Measurements from ENCODE around the gene DZIP1L.

The DZIP1L gene

GRCh38 chr3:138033202-138033691, 82.2 kb downstream of the DZIP1L start:
- no peak for ATAC-seq
- TF ChIP-seq TCF4 (CRISPR knock-in tag; IDR thresholded peaks at IDR 0.05; ENCODE audit: borderline replicate concordance) = no peak
- no peak for TF ChIP-seq OSR1 (CRISPR knock-in tag; IDR thresholded peaks at IDR 0.05)
- no peak for TF ChIP-seq BACH2 (CRISPR knock-in tag; IDR thresholded peaks at IDR 0.05; ENCODE audit: borderline replicate concordance)
- no peak for TF ChIP-seq ZNF70 (CRISPR knock-in tag; IDR thresholded peaks at IDR 0.05)
- TF ChIP-seq RARB (CRISPR knock-in tag; IDR thresholded peaks at IDR 0.05) = no peak
- TF ChIP-seq CSRNP3 (CRISPR knock-in tag; IDR thresholded peaks at IDR 0.05) = no peak
- TF ChIP-seq TOX (CRISPR knock-in tag; IDR thresholded peaks at IDR 0.05; ENCODE audit: borderline replicate concordance) = no peak
- TF ChIP-seq SNAI2 (CRISPR knock-in tag; IDR thresholded peaks at IDR 0.05) = no peak
- no peak for TF ChIP-seq ZNF8 (CRISPR knock-in tag; IDR thresholded peaks at IDR 0.05)
- TF ChIP-seq ZFP3 (CRISPR knock-in tag; IDR thresholded peaks at IDR 0.05) = no peak
- no peak for TF ChIP-seq ZNF565 (CRISPR knock-in tag; conservative IDR thresholded peaks at IDR 0.05; ENCODE audit: low read depth)
- TF ChIP-seq TSHZ2 (CRISPR knock-in tag; IDR thresholded peaks at IDR 0.05) = no peak
- no peak for TF ChIP-seq ZFP30 (CRISPR knock-in tag; IDR thresholded peaks at IDR 0.05)

GRCh38 chr3:138032567-138032966, 82.8 kb downstream of the DZIP1L start:
- no peak for TF ChIP-seq SNAI2 (CRISPR knock-in tag; IDR thresholded peaks at IDR 0.05)
- TF ChIP-seq POU6F1 (CRISPR knock-in tag; IDR thresholded peaks at IDR 0.05; ENCODE audit: borderline replicate concordance, low read depth) = no peak
- TF ChIP-seq ZNF565 (CRISPR knock-in tag; conservative IDR thresholded peaks at IDR 0.05; ENCODE audit: low read depth) = no peak
- TF ChIP-seq RARB (CRISPR knock-in tag; IDR thresholded peaks at IDR 0.05) = no peak
- no peak for TF ChIP-seq ESRRG (CRISPR knock-in tag; IDR thresholded peaks at IDR 0.05)
- no peak for TF ChIP-seq ZFP3 (CRISPR knock-in tag; IDR thresholded peaks at IDR 0.05)
- TF ChIP-seq ZNF8 (CRISPR knock-in tag; IDR thresholded peaks at IDR 0.05) = no peak
- TF ChIP-seq ISL1 (CRISPR knock-in tag; IDR thresholded peaks at IDR 0.05) = no peak
- no peak for TF ChIP-seq PATZ1 (CRISPR knock-in tag; IDR thresholded peaks at IDR 0.05; ENCODE audit: borderline replicate concordance)
- no peak for TF ChIP-seq ZC3H10 (CRISPR knock-in tag; IDR thresholded peaks at IDR 0.05)
- no peak for TF ChIP-seq ZNF70 (CRISPR knock-in tag; IDR thresholded peaks at IDR 0.05)
- TF ChIP-seq CSRNP3 (CRISPR knock-in tag; IDR thresholded peaks at IDR 0.05) = no peak
- TF ChIP-seq PPARA (CRISPR knock-in tag; IDR thresholded peaks at IDR 0.05; ENCODE audit: borderline replicate concordance) = no peak
- no peak for TF ChIP-seq OSR1 (CRISPR knock-in tag; IDR thresholded peaks at IDR 0.05)
- no peak for ATAC-seq

GRCh38 chr3:138031536-138031935, 83.9 kb downstream of the DZIP1L start:
- ATAC-seq = no peak
- TF ChIP-seq ZNF70 (CRISPR knock-in tag; IDR thresholded peaks at IDR 0.05) (no peak), ISL1 (CRISPR knock-in tag; IDR thresholded peaks at IDR 0.05) (no peak), PATZ1 (CRISPR knock-in tag; IDR thresholded peaks at IDR 0.05; ENCODE audit: borderline replicate concordance) (no peak), TSHZ2 (CRISPR knock-in tag; IDR thresholded peaks at IDR 0.05) (no peak), PPARA (CRISPR knock-in tag; IDR thresholded peaks at IDR 0.05; ENCODE audit: borderline replicate concordance) (no peak), ZNF8 (CRISPR knock-in tag; IDR thresholded peaks at IDR 0.05) (no peak), ESRRG (CRISPR knock-in tag; IDR thresholded peaks at IDR 0.05) (no peak), BACH2 (CRISPR knock-in tag; IDR thresholded peaks at IDR 0.05; ENCODE audit: borderline replicate concordance) (no peak), RARB (CRISPR knock-in tag; IDR thresholded peaks at IDR 0.05) (no peak), CSDC2 (CRISPR knock-in tag; IDR thresholded peaks at IDR 0.05) (no peak), TOX (CRISPR knock-in tag; IDR thresholded peaks at IDR 0.05; ENCODE audit: borderline replicate concordance) (no peak), ZFP30 (CRISPR knock-in tag; IDR thresholded peaks at IDR 0.05) (no peak), OSR1 (CRISPR knock-in tag; IDR thresholded peaks at IDR 0.05) (no peak), GLIS3 (CRISPR knock-in tag; IDR thresholded peaks at IDR 0.05) (no peak), TCF4 (CRISPR knock-in tag; IDR thresholded peaks at IDR 0.05; ENCODE audit: borderline replicate concordance) (no peak), ZNF565 (CRISPR knock-in tag; conservative IDR thresholded peaks at IDR 0.05; ENCODE audit: low read depth) (no peak)
